NCI-H2107 treated with DMSO at 0.1 percent for 48 hours (cell line): ENCODE results near the gene PRSS23.
"Not testable (repeated sequence)": the region's sequence is repeated elsewhere in the genome, so short reads cannot be mapped to it uniquely, and the experiment has no call there.

Experiments
- DNase-seq: peaks from one replicate; lab custom pipeline; 2025; ENCODE audit not compliant: unreplicated experiment; lab: John Stamatoyannopoulos, UW

PRSS23 gene

GRCh38 chr11:86812322-86812670 is 12.0 kb downstream of the PRSS23 start:
- no peak for DNase-seq

- no peak for DNase-seq
Observed at GRCh38 chr11:86812981-86813380, 12.6 kb downstream of the PRSS23 start.

GRCh38 chr11:86814775-86815174 is 14.4 kb downstream of the PRSS23 start:
- DNase-seq: no peak

GRCh38 chr11:86815726-86816125 is 15.4 kb downstream of the PRSS23 start:
- no peak for DNase-seq

- DNase-seq: no peak
Observed at GRCh38 chr11:86816251-86816726, 15.9 kb downstream of the PRSS23 start.

- DNase-seq: peak; percentile 63
Observed at GRCh38 chr11:86818462-86819192, 18.3 kb downstream of the PRSS23 start.

GRCh38 chr11:86824139-86824538 is 23.8 kb downstream of the PRSS23 start:
- DNase-seq: not testable (repeated sequence)

GRCh38 chr11:86834376-86834775 is 34.0 kb downstream of the PRSS23 start:
- DNase-seq: not testable (repeated sequence)

- not testable (repeated sequence) for DNase-seq
Observed at GRCh38 chr11:86844762-86845508, 44.6 kb downstream of the PRSS23 start.

- no peak for DNase-seq
Observed at GRCh38 chr11:86848132-86848531, 47.8 kb downstream of the PRSS23 start.

- DNase-seq: no peak
Observed at GRCh38 chr11:86849679-86850078, 49.3 kb downstream of the PRSS23 start.
